ENCODE measurements around the gene C1QTNF6. TPM values are rescaled to one million over a fixed set of nuclear protein-coding genes. Genes with fewer than 3 reads are reported as not detected.

C1QTNF6 gene
- total RNA-seq, 1 donor from 2014 or later, result 9.4 TPM

DNA sequence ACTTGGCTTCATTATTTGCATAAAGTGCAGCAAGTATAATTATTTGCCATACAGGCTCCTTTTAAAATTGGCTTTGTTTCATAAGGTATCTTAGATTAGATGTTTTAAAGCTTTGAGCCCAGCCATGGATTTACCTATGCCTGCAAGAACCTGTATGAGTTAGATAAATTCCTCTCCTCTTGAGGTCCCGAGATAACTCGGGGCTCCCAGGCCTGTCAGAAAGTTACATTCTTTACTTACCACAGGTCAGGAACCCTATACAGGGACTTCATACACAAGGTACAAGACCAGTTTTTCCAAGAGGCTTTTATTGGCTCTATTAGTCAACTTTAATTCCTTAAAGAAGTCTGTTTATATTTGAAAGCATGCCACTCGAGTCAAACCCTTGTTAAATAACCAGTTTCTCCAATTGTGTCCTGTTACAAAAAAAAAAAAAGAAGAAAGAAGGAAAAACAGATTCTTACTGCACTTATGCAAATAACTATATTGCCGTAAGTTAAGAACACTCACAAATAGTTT, 2.3 kb upstream of the C1QTNF6 start:
- DNase-seq (ENCODE audit: low spot score), result no peak

DNA sequence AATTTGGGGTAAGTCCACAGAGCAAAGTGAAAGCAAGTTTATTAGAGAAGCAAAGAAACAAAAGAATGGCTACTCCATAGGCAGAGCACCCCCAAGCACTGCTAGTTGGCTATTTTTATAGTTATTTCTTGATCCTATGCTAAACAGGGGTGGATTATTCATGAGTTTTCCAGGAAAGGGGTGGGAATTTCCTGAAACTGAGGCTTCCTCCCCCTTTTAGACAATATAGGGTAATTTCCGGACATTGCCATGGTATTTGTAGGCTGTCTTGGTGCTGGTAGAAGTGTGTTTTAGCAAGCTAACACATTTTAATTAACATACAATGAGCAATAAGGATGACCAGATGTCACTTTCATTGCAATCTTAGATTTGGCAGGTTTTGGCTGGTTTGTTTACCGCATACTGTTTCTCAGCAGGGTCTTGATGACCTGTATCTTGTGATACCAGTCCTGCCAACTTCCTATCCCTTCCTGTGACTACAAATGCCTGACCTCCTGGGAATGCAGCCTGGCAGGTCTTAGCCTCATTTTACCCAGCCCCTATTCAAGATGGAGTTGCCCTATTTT, 937 bp upstream of the C1QTNF6 start:
- DNase-seq (ENCODE audit: low spot score), result no peak

DNA sequence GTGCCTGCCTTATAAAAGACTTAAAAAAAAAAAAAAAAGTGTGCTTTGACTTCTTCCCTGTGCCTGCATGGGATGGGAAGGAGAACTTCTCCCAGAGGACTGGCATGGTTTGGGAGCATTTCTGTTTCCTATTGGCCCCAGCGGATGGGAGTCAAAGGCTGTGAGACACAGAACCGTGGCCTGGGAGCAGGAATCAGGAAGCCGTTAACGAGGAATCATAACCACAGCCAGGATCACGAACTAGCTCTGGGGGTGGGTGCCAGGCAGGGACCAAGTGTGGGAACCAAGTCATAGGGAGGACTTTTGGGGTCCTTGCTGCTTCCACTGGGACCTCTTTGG, 526 bp downstream of the C1QTNF6 start:
- no peak for DNase-seq (ENCODE audit: low spot score)

DNA sequence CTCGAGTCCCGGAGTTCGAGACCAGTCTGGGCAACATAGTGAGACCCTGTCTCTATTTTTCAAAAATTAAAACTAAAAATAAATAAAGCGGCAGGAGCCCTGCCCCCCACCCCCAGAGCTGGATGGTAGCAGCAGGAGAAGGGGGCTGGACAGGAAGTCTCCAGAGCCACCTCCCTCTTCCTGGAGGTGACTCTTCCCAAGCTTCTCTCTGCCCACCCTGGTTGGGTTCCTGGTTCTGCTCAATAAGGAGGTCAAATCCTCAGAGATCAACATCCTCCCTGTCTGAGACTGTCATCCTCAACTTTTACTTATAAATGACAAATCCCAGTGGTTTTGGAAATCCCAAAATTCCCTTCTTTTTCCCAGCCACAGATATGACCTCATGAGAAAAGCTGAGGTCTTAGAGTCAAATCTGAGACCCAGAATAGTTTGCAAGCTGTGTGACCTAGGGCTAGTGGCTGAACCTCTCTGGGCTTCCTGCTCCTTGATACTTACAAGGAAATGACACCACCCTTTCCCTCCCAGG, 987 bp downstream of the C1QTNF6 start:
- no peak for DNase-seq (ENCODE audit: low spot score)

DNA sequence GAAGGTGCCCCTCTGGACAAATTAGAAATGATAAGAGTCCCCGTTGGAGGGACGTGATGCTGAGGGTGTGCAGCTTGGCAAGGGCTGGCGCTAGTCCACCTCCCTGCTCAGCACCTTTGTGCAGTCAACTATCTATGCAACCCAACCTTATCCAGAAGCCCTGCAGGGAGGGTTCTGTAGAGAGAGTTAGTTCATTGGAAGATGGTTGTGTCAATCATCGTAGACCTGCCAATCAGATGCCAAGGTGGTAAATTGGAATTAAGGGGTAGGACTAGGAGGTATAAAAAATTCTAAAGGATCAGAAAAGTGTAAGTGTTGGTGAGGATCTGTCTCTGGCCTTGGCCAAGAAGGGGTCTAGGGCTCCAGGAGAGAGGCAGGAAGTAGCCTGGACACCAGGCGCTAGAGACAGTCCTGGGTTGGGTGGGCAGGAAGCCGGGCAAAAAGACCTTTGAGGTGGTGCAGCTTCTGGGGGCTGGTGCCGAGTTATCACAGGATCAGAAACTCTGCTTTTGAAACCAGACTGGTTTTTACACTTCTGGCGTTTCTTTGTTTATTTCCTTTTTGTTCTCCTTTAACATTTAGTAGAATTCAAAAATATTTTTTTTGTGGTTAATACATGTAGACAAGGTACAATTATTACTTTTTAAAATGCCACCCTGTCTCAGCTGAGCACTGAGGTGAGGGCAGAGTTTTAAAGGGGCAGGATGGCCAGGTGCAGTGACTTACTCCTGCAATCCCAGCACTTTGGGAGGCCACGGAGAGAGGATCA, 1.6 kb downstream of the C1QTNF6 start:
- DNase-seq (ENCODE audit: low spot score), result no peak

DNA sequence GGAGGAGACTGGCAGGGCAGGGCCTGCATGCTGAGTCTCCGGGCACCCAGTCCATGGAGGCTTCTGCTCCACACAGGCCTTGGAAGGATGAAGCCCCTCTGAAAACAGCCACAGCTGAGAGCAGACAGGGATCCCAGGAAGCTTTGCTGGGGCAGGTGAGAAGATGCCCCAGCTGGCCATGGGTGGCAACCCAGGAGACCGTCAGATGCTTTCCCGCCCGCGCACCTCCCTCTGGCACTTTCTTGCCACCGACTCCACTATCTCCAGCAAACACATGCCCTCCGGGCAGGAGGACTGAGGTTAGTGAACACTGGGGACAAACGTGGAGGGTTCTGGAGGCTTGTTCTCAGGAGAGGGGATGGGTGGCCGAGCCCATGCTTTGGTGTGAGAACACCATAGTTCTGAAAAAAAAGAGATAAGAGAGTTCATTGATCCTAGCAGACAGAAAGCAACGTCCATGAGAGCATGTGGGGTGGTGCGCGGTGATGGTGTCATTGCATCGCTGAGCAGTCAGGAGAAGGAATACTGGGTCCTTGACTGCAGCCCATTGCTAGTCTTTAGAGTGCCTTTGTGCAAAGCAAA, 2.3 kb downstream of the C1QTNF6 start:
- DNase-seq (ENCODE audit: low spot score), result no peak

DNA sequence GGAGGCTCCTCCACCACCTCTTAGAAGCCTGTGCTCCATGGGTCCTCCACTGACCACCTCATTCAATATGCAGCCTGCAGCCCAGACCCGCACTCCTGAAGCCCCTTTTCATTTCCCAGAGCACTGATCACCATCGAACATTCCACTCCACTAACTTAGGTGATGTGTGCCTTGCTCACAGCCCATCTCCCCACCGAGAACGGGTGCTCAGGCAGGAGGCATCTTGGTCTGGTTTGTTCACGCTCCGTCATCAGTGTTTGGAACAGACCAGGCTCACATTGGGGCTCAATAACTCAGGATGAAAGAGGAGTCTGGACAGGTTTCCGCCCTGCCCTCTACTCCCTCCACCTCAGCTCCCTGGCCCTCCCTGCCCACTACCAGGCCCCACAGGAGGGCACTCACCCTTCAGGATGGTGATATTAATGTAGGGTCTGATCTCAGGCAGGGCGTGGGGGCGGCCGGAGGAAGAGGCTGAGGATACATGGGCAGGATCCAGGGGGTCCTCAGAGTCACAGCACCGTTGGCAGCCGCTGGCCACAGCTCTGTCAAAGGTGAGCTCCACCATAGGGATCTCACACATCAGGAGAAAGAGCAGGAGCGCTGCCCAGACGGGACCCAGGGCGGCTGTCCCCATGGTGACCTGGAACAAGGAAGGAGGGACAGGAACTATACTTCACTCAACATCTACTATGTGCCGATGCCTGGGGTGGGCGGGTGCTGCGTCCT, 3.1 kb downstream of the C1QTNF6 start:
- DNase-seq (ENCODE audit: low spot score), result no peak

DNA sequence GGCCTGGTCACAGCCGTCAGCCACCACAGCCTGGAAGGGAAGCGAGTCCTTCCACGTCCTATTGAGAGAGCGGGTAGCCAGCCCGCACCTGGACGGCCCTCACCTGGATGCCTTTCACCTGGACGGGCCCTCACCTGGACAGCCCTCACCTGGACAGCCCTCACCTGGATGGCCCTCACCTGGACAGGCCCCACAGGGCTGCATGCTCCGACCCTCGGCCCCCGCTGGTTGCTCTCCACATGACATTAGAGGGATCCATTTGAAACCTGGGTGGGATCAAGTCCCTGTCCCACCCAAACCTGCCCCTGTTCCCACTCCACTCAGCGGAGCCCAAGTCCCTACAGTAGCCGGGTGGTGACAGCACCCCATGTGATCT, 3.7 kb downstream of the C1QTNF6 start:
- DNase-seq (ENCODE audit: low spot score), result no peak

DNA sequence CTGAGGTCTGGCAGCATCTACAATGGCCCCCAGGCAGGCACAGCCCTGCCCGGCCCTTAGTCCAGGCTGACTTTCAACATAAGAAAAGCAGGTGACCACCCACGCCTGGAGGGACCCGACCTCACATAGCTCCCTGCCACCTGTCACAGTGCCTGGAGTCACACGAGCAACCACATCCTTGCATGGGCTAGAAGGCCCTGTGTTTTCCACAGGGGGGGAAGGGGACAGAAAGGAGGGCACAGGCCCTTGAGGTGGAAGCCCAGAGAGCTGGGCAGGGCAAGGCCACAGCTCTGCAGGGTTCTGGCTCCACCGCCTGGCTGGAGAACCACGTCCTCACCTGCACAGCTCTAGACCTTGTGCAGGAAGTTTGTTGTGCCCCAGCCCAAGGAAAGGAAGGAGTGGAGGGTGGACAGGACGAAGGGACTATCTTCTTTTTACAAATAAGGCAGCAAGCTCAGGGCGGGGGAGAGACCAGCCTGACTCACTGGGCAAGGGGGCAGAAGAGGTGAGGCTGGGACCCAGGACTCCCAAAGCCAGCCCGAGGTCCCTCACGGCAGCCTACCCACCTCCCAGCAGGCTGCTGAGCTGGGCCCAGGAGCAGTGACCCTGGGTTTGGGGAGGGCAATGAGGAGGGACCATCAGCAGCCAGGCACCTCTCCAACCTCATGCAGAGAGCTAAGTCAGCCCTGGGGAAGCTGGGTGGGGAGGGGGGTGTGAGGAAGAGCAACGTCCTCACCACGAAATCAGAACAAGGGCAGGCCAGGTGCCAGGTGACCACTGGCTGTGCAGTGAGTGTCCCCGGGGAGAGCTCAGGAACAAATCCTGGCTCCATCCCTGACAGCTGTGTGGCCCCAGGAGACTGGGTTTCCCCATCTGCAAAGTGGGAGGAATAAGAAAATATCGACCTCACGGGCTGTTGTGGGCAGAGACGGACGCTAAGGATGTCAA, 4.3 kb downstream of the C1QTNF6 start:
- DNase-seq (ENCODE audit: low spot score), result no peak

DNA sequence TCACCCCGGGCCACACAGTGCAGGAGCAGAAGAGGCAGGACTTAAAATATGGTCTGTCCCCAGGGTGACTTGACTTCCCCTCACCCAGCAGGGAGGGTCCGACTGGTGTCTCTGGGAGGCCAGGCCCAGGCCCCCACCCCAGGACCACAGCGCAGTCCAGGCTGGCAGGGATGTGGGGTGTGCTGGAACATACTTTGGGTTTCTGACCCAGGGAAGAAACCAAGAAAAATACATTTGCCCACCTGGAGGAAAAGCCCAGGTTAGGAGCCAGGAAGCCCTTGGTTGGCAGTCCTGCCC, 5.2 kb downstream of the C1QTNF6 start:
- no peak for DNase-seq (ENCODE audit: low spot score)

DNA sequence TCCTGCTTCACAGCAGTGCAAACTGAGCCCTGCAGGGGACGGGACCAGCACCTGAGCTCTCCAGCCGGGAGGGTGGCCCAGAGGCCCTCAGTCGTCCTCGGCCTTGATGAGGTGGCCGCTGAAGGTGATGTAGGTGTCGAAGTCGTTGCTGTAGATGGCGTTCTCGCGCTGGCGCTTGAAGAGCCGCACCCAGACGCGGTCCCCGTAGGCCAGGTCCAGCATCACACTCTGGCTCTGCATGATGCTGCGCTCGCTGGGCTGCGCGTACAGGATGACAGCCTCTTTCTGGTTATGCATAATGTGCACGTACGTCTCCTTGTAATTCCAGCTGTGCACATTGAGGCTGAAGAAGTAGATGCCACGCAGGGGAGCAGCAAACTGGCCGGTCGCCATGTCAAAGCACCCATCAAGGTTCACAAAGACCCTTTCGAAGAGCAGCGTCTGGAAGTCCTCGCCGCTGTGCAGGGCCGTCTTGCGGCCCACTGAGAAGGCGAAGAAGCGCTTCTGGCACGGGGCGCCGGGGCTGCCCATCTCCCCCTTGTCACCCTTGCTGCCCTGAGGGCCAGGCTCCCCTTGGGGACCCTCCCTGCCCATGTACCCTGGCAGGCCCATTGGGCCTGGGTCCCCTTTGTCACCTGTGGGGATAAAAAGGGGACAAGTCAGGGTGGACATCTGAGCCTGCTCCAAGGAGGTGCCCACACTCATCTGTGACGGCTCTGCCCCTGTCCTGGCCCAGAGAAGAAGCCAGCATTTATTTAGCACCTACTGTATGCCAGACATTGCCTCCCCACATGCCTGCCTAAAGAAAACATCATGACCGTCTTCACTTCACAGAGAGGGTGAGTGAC, 5.7 kb downstream of the C1QTNF6 start:
- no peak for DNase-seq (ENCODE audit: low spot score)

DNA sequence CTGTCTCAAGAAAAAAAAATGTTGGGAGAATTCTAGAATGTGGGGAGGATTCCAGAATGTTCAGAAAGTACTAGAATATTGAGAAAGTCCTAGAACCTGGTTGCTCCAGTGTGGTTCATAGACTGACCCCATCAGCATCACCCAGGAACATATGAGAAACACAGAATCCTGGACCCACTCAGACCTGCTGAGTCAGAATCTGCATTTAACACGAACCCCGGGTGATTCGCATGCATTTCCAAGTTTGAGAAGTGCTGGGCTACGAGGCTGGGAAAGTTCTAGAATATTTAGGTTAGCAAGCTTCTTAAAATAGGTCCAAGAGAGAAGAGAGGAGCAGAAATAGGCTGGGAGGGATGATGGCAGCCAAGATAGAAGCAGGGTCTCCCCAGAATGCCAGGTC, 6.4 kb downstream of the C1QTNF6 start:
- no peak for DNase-seq (ENCODE audit: low spot score)

DNA sequence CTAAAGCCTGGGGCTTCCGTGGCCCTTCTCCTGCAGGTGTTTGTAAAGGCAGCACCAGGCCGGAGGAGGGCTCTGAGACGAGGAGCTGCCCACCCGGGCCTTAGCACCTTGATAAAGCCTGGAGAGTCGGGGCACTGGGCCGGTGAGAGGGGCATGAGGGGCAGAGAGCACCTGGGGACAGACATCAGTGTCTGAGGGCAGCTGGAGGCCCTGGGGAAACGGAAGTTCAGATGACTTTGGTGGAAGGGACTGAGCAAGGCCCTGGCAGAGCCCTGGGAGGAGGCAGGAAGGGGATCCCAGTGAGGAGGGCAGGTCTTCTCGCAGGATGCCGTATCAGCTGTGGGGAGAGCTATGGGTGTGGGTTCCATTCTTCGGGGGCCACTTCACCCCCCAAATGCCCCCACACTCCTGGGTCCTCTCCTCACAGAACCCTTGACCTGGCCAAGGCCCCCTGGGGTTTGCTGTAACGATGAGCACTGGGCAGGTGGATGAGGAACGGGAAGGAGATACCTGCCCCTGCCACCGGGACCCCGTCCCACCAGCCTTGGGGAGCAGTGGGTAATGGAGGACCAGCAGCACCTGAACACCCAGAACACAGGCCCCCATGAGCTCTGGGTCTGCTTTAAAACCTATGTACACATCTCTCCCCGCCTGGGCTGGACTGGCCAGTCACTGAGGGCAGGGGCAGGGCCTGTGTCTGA, 7.4 kb downstream of the C1QTNF6 start:
- no peak for DNase-seq (ENCODE audit: low spot score)

DNA sequence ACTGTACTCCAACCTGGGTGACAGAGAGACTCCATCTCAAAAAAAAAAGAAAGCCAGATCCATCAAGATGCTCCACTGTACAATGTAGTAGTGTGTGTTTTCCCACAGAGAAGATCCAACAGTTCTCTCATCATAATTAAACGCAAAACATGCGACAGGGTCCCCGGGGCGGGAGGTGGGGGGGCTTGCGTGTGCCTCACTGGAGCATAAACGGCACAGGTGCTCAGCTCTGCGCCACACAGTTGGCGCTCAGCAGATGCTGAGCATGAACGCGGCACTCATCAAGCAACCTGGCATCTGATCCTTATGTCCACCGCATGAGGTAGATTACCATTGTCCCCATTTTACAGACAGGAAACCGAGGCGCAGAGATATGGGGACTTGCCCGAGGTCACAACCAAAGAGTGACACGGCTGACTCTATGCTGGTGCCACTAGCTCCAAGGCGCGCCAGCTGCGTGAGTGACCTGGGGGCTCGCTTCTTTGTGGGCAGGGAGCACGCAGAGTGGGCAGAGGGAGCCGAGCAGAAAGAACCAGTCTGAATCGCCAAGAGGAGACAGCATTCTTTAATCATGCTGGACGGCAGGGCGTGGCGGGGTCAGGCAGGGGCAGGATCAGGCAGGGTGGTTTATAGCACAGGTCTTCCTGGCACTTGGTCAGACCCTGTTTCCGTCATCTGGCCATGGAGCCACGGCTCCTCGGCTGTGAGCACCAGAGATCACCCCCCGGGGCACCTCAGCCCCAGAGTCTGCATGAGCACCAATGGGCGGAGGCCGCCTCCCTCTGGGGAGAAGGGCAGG, 8.2 kb downstream of the C1QTNF6 start:
- DNase-seq (ENCODE audit: low spot score), result no peak

DNA sequence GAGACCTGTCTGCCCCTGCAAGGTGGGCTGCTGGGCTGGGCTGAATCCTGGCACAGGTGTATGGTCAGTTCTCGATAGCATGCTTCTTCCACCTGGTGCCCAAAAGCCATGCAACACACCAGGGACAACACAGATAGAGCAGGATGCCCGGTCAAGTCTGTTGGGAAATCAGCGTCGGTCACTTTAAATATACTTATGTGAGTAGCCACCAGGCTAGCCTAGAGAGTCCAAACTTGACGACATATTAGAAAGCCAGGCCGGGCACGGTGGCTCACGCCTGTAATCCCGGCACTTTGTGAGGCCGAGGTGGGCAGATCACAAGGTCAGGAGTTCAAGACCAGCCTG, 8.9 kb downstream of the C1QTNF6 start:
- DNase-seq (ENCODE audit: low spot score), result no peak

DNA sequence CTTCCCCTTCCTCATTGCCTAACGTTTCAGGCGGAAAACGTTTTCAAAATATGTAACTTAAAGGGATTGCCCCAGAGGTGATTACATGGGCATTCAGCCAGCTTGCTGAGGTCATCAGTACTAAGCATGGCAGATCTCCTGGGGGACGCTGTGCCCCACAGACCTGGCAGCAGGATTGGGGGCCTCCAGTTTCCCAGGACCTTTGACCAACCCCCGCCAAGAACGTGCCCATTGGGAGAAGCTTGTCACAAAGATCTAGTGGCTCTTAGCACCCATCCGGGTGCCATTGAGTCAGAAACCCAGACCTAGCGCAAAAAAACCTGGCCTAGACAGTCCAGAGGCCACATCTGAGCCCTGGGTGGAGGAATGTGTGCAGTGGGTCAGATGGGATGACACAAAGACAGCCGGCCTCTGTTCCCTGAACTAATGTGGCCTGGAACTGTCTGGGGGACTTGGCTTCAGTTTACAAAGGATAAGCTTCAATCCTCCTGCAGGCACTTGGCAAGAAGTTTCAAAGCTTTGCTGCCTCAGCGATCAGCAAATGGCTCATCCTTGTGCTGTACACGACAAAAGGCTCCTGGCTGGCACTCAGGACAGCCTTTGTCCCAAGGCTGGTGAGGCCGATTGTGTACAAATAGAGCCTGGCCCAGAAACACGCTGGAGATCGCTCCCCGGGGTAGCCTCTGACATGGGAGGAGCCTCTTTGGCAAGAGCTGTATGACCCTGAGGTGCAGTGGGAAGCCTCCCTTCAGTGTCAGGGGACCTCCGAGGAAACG, 9.5 kb downstream of the C1QTNF6 start:
- DNase-seq (ENCODE audit: low spot score), result no peak

DNA sequence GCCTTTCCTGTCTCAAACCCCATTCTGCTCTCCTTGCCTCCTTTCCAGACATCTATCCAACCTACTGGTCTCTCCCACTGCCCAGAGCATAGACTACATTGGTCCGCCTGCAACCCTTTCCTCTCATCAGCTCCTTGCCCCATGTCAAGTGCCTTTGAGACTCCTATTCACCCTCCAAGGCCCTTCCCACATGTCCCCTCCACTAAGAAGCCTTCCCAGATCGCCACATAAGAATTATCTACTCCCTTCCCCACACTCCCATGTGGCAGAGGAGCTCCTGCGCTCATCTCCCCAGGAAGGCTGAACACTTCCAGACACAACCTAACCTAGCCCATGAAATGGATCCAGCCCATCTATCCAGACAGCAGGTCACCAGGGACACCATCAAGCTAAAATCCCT, 10.3 kb downstream of the C1QTNF6 start:
- DNase-seq (ENCODE audit: low spot score), result no peak

DNA sequence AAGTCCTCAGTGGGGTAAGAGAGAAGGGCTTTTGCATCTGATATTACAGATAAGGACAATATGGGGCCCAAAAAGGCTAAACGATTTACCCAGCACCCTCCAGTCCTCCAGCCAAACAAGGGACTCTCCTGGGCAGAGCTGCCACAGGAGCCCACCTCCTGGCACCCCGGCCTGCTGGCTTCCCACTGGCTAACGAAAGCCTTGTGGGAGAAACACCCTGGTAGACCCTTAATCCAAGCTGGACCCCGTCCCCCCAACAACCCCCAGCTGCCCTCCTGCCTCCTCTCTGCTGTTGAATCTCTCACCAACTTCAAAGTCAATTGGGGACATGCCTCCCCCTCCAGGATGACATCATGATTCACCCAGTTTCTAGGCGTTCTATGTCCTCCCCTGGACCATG, 10.8 kb downstream of the C1QTNF6 start:
- no peak for DNase-seq (ENCODE audit: low spot score)
